NCI-H2107 (cell line): ENCODE data around the gene TNFRSF25.
"Not testable (repeated sequence)": the region's sequence is repeated elsewhere in the genome, so short reads cannot be mapped to it uniquely, and the experiment has no call there.

Experiments
- DNase-seq: peaks from one replicate; lab custom pipeline; 2025; lab: John Stamatoyannopoulos, UW

TNFRSF25 gene

DNA sequence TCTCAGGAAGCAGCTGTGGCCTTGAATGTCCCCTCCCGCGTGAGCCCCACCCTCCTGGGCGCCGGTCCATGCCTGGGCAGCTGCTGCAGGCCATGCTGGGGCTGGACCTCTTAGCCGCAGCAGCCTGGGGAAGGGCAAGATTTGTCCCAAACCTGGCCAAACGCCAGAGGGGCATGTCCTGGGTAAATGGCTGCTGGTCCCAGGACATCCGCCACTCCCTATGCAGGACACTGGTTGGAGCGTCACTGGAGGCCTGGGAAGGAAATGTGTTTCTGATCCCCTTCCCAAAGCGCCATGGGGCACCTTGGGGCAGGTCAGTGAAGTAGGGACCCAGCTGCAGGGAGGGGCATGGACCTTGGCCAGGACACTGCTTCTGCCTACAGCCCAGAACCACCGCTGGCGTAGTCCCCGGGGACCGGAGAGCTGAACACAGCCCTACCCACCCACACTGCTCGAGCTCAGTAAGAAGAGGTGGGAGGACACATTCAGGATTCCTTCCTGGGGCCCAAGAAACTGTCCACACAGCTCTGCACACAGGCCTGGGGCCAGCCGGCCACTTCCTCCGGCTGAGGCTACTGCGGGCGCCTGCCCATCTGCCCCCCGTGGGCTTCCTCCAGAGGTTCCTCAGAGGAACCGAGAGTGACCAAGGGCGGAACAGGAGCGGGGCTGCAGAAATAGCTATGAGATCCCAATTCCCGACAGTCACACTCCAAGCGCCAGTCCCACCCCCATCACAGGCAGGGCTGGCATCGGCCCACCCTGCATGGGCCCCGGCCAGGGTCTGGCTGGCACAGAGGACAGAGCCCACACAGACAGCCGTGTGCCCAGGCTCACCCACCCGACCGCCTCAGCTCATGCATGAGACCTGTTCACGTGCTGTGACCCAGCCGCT is 36.3 kb upstream of the TNFRSF25 start:
- DNase-seq, result no peak

DNA sequence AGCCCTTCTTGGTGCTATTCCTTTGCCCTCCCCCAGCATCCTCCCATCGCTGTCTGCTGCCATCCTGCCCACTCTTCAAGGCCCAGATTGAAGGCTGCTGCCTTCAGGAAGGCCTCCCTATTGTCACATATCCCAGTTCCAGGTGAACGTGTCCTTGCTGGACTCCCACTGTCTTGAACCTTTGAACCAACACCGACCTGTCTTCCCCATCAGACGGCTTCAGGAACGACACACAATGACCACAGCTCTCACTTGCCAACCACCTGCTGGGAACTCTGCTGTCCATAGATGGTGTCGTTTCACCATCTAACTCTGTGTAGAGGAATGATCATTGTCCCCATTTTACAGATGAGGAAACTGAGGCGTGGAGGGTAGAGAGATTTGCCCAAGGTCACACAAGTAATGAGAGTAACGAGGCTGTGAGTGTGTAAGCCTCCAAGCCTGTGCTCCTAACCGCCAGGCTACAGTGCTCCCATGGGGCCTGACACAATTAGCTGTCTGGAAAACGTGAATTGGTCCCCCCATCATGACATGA is 35.4 kb upstream of the TNFRSF25 start:
- no peak for DNase-seq

DNA sequence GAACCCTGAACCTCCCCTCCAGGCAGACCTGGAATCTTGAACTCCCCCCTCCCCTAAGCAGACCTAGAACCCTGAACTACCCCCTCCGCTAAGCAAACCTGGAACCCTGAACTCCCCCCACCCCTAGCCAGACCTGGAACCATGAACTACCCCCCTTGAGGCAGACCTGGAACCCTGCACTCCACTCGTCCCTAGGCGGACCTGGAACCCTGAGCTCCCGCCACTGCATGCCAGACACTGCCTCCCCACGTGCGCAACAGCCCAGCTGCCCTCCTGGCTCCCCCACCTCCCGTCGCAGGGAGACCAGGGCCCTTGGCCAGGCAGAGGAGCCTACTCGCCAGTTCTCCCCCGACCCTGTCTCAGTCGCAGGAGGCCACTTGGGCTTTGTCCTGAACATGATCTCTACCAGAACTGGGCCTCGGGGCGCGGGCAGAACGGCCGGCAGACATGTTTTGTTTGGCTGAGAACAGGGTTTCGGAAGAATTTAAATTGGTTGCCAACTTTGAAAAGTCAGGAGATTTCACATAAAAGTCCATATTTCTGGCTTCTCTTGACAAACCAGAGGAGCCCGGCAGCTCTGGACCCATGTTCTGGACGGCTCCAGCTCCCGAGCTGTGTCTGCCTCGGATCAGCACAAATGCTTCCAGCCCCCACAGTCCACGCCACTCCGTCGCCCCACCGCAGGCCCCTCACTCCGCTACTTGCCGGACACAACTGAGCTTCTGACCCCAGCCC is 34.7 kb upstream of the TNFRSF25 start:
- no peak for DNase-seq

DNA sequence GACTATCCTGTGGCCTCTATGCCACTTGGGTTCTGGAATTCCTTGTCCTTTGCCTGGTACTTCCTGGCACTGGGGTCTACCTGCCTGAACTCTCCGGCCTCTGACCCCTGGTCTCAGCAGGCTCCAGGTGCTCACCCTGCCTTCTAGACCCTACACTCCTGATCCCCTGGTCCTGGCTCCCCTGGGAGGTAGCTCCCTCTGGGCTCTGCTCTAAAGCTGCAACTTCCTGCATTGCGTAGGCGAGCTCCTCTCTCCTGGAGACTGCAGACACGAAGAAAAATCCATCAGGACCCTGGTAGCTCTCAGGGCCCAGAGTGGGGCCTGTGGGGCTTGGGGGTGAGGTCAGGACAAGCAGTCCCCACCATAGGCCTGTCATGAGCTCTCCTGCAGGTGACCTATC is 33.3 kb upstream of the TNFRSF25 start:
- no peak for DNase-seq

GRCh38 chr1:6498576-6499111 is 32.7 kb upstream of the TNFRSF25 start:
- no peak for DNase-seq

DNA sequence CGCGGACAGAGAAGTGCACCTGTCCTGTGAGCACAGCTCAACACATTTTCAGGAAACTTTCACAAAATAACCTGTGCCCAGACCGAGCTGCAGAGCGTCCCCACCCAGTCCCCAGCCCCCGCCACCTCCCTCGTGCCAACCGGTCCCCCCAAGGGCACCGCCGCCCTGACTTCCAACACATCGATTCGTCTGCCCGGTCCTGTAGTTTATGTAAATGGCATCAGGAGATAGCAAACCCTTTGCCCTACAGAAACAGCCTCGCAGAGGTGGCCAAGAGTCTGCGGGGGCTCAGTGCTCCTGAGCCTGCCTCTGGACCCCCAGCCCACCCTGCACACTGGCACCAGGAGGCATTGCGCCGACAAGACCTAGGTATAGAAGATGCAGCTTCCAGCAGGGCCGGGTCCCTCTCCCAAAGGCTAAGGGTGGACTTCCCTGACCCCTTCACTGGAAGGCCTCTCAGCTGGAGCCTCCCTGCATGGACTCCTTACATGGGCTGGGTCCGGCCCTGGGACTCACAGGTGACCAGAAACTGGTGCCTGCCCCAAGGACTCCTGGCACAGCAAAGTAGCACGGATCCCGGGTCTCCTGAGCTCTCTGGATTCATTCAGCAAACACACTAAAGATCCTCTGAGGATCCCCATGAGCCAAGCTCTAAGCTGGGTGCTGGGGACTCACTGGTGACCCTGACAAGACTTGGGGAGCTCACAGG is 32.0 kb upstream of the TNFRSF25 start:
- no peak for DNase-seq

DNA sequence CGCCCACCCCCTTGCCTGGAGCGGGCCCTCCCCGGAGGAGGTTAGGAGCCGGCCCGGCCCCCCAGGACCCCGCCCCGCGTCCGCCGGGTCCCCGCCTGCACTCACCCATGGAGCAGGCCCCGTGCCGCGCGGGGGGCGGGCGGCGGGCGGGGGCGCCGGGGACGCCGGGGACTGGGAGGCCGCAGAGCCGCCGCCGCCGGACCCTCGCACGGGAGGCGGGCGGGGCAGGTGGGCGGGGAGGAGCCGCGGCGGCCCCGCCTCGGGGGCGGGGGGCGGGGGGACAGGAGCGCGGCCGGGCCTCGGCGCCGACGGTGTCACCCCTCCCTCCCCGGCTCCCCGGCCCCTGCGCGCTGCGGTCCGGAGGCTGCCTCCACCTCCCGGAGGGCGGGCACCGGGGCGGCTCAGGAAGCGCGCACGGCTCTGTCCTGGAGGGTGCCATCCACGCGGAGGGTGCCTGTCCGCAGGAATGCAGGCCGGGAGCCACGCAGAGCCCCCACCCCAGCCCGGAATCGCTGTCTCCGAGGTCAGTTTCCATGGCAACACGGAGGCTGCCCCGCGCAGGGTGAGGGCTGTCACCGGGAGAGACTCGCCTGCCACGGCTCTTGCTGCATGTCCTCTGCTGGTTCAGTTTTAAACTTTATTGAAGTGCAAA is 31.4 kb upstream of the TNFRSF25 start:
- DNase-seq, result no peak

DNA sequence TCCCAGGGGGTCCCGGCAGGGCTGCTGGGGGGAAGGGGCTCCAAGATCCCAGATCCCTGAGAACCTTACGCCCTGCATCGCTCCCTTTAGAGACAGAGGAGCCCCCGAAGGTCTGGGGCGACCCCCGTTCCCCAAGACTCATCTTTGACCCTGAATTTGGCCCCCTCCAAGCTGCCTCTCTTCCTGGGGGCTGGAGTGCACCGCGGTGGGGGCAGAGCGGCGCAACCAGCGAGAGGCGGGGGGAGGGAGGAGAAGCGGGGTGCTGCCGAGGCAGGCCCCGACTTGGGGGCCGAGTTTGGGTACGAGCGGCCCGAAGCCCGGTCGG is 30.9 kb upstream of the TNFRSF25 start:
- no peak for DNase-seq

DNA sequence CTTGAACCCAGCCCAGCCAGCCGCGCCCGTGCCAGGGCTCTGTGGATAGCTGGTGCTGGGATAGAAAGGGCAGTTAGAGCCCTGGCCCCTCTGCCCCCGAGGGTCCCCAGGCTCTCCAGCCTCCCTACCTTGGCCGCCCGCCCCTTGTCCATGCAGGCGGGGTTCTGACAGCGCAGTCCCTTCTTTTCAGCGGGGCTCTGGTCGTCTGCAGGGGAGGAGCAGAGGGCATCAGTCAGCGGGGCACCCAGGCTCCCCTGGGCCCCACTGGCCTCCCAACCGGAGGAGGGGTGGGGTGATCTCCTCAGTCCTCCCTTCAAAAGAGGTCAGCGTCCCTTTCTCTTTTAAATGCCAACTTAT is 30.4 kb upstream of the TNFRSF25 start:
- no peak for DNase-seq

DNA sequence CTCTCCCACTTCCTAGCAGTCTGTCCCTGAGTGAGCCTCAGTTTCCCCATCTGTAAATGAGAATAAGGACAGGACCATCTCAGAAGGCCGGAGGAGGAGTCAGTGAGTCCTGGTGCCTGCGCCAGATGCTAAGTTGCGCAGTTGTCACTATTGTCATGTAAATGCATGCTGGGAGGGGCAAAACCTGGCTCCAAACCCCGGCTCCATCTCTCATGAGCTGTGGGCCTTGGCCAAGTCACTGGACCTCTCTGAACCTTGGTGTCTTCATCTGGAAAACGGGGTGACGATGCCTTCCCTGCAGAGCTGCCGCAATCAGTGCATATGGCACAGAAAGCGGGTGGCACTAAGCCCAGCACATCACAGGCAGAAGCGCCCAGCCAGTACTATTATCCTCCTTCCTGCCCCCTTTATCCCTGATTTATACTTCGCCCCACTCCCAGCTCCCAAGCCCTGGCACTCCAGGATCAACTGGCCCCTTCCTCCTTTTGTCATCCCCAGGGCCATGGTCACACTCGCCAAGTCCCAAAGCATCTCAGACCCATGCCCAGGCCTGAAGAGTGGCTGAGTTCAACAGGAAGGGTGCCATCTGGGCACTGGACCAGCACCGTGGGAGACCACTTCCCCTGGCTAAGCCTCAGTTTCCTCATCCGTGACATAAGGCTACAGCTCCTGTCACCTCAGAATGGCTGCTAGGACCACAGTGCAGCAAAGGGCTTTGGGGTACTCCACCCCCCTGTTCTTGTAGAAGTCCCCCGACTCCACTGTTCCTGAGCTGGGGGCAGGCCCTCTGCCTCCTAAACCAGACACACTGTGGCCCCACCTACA is 29.8 kb upstream of the TNFRSF25 start:
- DNase-seq, result no peak

GRCh38 chr1:6495041-6495441 is 29.1 kb upstream of the TNFRSF25 start:
- DNase-seq, result no peak

- DNase-seq, result no peak
These were observed 28.7 kb upstream of the TNFRSF25 start for GRCh38 chr1:6494627-6495026.

DNA sequence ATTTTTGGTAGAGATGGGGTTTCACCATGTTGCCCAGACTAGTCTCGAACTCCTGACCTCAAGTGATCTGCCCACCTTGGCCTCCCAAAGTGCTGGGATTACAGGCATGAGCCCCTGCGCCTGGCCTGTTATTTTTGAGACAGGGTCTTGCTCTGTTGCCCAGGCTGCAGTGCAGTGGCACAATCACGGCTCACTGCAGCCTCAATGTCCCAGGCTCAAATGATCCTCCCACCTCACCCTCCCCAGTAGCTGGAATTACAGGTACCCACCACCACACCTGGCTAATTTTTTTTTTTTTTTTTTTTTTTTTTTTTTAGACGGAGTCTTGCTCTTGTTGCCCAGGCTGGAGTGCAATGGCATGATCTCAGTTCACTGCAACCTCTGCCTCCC is 27.9 kb upstream of the TNFRSF25 start:
- not testable (repeated sequence) for DNase-seq

DNA sequence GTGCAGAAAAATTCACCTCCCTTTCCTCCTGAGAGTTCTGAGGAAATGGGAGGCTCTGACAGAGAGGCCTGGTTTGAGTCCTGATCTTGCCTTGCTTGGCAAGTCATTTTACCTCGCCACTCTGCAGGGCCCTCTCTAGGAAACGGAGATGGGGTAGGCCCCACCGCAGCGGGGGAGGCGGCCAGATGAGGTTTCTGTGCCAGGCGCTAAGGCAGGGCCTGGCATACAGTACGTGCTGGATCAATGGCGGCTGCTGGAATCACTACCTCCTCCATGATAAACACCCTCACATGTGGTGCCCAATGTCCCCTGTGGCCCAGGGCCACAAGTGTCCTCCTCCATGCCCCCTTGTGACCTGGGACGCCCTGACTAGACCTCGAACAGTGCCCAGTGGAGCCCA is 26.0 kb upstream of the TNFRSF25 start:
- no peak for DNase-seq

GRCh38 chr1:6491480-6491962 is 25.5 kb upstream of the TNFRSF25 start, which contains the start of gene PLEKHG5:
Gene PLEKHG5, minus strand, starts transcription at chr1:6491667. Its CDS starts 14,096 bp downstream, at chr1:6477571.
- no peak for DNase-seq

GRCh38 chr1:6491081-6491449 is 25.1 kb upstream of the TNFRSF25 start:
- no peak for DNase-seq

- no peak for DNase-seq
These were observed 24.5 kb upstream of the TNFRSF25 start for GRCh38 chr1:6490181-6491080.

- DNase-seq, result no peak
These were observed 23.8 kb upstream of the TNFRSF25 start for GRCh38 chr1:6489799-6490180.

DNA sequence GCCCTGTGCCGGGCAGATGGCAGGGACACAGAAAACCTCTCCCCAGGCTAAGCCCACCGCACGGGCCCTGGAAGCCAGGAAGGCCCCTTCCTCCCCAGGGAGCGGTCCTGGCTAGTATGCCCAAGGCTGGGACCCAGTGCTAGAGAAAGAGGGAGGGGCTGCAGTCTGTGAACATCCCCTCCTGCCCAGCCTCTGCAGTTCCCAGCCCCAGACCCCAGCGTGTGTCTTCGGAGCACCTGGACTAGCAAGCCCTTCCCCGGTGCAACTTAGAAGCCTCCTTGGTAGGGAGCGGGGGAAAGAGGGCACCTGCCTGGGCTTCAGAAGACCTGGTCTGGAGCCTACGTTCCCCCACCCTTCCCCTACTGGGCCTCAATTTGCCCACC is 23.4 kb upstream of the TNFRSF25 start:
- DNase-seq, result no peak
